Measurements from ENCODE around the gene C6orf47.

The C6orf47 gene

DNA sequence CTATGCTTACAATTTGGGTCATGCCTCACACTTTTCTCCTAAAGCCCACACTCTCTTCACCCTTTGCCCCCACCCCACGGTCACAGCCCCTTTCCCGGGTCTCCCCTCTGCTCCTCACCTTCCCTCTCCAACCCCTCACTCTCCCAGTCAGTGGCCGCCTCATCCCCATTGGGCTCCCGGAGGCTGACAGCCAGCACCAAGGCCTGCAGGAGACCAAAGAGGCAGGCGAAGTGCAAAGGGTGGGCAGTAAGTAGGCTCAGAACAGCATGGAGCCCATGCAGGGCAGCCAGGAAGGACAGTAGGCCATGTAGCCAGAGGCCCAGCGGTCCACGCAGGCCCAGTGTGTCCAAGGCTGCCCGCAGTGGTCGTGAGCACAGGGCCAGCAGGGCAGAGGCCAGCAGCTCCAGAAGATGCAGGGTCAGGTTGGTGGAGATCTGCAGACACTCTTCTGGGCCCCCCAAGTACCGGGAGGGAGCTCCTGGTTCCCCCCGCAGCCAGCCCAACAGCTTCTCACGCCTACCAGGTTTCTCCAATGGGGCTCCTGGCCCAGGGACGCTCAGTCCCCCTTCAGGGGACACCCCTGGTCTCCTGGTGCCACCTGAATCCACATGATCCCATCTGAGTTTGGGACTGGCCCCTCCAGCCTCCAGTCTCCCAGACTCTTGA lies 1.5 kb downstream of the C6orf47 start:
- Histone ChIP-seq H3K79me2 (ENCODE audit: insufficient read depth, low read length) (peaks cover 13% of the 10 kb centered on the region; the same call in 1 of the 2 replicates), H4K20me1 (ENCODE audit: insufficient read depth, low read length) (no peaks in the 10 kb centered on the region), H3F3A (ENCODE audit: insufficient read depth, low read length) (no peaks in the 10 kb centered on the region), H3K9ac (ENCODE audit: low read length) (peak overlapping the region; percentile 94; the same call in 1 of the 2 replicates), H3K36me3 (ENCODE audit: insufficient read depth, low read length) (peaks cover 17% of the 10 kb centered on the region; the same call in 1 of the 2 replicates), H3K27ac (ENCODE audit: low read depth, low read length, poor library complexity, severe bottlenecking) (no peak overlapping the region), H3K27me3 (ENCODE audit: insufficient read depth, low read length) (no peaks in the 10 kb centered on the region), H3K9me3 (ENCODE audit: low read length) (no peaks in the 10 kb centered on the region), H3K4me1 (ENCODE audit: insufficient read depth, low read length, severe bottlenecking) (peaks cover 56% of the 10 kb centered on the region), H3K4me3 (ENCODE audit: low read depth, low read length, poor library complexity, severe bottlenecking) (peak overlapping the region; percentile 89), H3K4me2 (ENCODE audit: low read length) (peak overlapping the region; percentile 97), H2AFZ (ENCODE audit: low read length) (no peak overlapping the region), H3K9me2 (ENCODE audit: low read depth, low read length) (no peaks in the 10 kb centered on the region)
- TF ChIP-seq, protein P1, sequence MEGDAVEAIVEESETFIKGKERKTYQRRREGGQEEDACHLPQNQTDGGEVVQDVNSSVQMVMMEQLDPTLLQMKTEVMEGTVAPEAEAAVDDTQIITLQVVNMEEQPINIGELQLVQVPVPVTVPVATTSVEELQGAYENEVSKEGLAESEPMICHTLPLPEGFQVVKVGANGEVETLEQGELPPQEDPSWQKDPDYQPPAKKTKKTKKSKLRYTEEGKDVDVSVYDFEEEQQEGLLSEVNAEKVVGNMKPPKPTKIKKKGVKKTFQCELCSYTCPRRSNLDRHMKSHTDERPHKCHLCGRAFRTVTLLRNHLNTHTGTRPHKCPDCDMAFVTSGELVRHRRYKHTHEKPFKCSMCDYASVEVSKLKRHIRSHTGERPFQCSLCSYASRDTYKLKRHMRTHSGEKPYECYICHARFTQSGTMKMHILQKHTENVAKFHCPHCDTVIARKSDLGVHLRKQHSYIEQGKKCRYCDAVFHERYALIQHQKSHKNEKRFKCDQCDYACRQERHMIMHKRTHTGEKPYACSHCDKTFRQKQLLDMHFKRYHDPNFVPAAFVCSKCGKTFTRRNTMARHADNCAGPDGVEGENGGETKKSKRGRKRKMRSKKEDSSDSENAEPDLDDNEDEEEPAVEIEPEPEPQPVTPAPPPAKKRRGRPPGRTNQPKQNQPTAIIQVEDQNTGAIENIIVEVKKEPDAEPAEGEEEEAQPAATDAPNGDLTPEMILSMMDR (IDR thresholded peaks at IDR 0.05; ENCODE audit: low read length) = no peak
- no peak for TF ChIP-seq EZH2 (IDR thresholded peaks at IDR 0.05; ENCODE audit: borderline replicate concordance, low read length)

DNA sequence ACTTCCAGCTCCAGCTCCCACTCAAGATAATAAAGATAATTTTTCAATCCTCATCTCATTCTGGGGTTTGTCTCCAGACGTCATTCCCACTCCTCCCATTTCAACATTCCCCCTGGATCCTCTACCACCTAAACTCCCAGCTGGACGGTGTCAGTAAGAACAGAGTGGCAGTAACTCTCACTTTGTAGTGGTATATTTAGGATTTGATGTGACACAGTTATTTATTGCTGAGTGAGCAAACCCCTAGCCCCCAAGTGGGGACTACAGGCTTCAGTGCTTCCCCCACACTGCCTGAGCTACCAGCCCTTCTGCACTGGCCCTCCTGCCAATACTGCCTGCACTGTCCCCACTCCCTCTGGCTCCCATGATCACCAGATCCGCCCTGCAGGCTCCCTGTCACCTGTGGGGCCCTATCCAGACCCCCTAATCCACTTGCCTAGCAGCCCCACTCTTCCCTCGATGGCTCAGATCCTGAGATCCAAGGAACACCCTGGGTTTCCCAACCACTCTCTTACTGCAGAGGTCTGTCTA lies 2.4 kb downstream of the C6orf47 start:
- Histone ChIP-seq H3K4me3 (ENCODE audit: low read depth, low read length, poor library complexity, severe bottlenecking) (no peak overlapping the region), H3K9me2 (ENCODE audit: low read depth, low read length) (no peaks in the 10 kb centered on the region), H3K9ac (ENCODE audit: low read length) (no peak overlapping the region), H3K36me3 (ENCODE audit: insufficient read depth, low read length) (peaks cover 11% of the 10 kb centered on the region; the same call in 1 of the 2 replicates), H3K4me1 (ENCODE audit: insufficient read depth, low read length, severe bottlenecking) (peaks cover 53% of the 10 kb centered on the region), H3K27me3 (ENCODE audit: insufficient read depth, low read length) (no peaks in the 10 kb centered on the region), H3K27ac (ENCODE audit: low read depth, low read length, poor library complexity, severe bottlenecking) (no peak overlapping the region), H3K9me3 (ENCODE audit: low read length) (no peaks in the 10 kb centered on the region), H3K79me2 (ENCODE audit: insufficient read depth, low read length) (peaks cover 6% of the 10 kb centered on the region; the same call in 1 of the 2 replicates), H3F3A (ENCODE audit: insufficient read depth, low read length) (no peaks in the 10 kb centered on the region), H4K20me1 (ENCODE audit: insufficient read depth, low read length) (no peaks in the 10 kb centered on the region), H2AFZ (ENCODE audit: low read length) (no peak overlapping the region), H3K4me2 (ENCODE audit: low read length) (peak overlapping the region; percentile 0; the same call in 1 of the 2 replicates)
- TF ChIP-seq EZH2 (IDR thresholded peaks at IDR 0.05; ENCODE audit: borderline replicate concordance, low read length) = no peak
- TF ChIP-seq, protein P1 (IDR thresholded peaks at IDR 0.05; ENCODE audit: low read length) = no peak

DNA sequence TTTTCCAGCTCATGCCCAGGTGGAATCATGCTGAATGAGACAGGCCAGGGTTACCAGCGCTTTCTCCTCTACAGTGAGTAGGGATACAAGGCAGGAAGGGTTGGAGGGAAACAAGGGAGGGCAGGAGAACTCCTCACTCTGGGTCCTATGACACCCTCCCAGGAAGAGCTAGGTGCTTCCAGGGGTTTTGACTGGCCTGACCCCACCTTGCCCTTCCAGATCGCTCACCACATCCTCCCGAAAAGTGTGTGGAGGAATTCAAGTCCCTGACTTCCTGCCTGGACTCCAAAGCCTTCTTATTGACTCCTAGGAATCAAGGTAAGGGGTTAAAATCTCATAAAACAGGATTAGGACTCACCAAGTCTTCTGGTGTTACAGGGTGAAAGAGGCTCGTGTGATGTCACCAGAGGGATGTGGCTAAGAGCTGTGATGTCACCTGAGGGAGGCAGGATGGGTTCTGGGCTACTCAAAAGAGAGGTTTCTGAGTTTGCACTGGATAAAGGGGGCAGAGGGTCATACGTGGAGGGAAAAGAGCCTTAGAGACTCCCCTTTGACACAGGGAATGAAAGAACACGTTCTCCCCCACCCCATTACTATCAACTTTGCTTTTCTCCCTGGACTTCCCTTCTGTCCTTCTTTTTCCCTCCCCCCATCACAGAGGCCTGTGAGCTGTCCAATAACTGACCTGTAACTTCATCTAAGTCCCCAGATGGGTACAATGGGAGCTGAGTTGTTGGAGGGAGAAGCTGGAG lies 3.0 kb downstream of the C6orf47 start:
- no peak overlapping the region for H3K27ac ChIP-seq (ENCODE audit: low read depth, low read length, poor library complexity, severe bottlenecking)
- TF ChIP-seq, protein P1 (IDR thresholded peaks at IDR 0.05; ENCODE audit: low read length) = no peak
- no peak for TF ChIP-seq EZH2 (IDR thresholded peaks at IDR 0.05; ENCODE audit: borderline replicate concordance, low read length)
- H3K4me1 ChIP-seq (ENCODE audit: insufficient read depth, low read length, severe bottlenecking) = peaks cover 48% of the 10 kb centered on the region
- no peaks in the 10 kb centered on the region for H3K27me3 ChIP-seq (ENCODE audit: insufficient read depth, low read length)
- peaks cover 10% of the 10 kb centered on the region; the same call in 1 of the 2 replicates for H3K36me3 ChIP-seq (ENCODE audit: insufficient read depth, low read length)
- H3K4me2 ChIP-seq (ENCODE audit: low read length) = 0 out of 2 replicates have a peak overlapping the region, but pooled peaks have one; percentile 0
- no peak overlapping the region for H3K9ac ChIP-seq (ENCODE audit: low read length)
- no peaks in the 10 kb centered on the region for H3K9me2 ChIP-seq (ENCODE audit: low read depth, low read length)
- H3K79me2 ChIP-seq (ENCODE audit: insufficient read depth, low read length) = peaks cover 6% of the 10 kb centered on the region; the same call in 1 of the 2 replicates
- H3K9me3 ChIP-seq (ENCODE audit: low read length) = no peaks in the 10 kb centered on the region
- no peak overlapping the region for H2AFZ ChIP-seq (ENCODE audit: low read length)
- no peaks in the 10 kb centered on the region for H4K20me1 ChIP-seq (ENCODE audit: insufficient read depth, low read length)
- no peak overlapping the region for H3K4me3 ChIP-seq (ENCODE audit: low read depth, low read length, poor library complexity, severe bottlenecking)
- no peaks in the 10 kb centered on the region for H3F3A ChIP-seq (ENCODE audit: insufficient read depth, low read length)

All from OCI-LY1 (cell line).